ENCODE results near the gene ARHGAP36. TPM values are rescaled to one million over a fixed set of nuclear protein-coding genes. Genes with fewer than 3 reads are reported as not detected.

ARHGAP36 gene
- total RNA-seq, 2 experiments from 2014 or later: not detected

- intact Hi-C loops (cut with DNase I, micrococcal nuclease): no loop called here
- no peak overlapping the region for H3K27ac ChIP-seq (ENCODE audit: low read depth in 1 of 2, low read length in 2 of 2)
- CTCF ChIA-PET: no interaction called here
- POLR2A ChIA-PET: no interaction called here
- no peak overlapping the region for H3K4me3 Mint-ChIP-seq
- ATAC-seq (ENCODE audit: poor library complexity) (no peak), DNase-seq (no peak)
- no peaks in the 10 kb centered on the region for H3K9me3 Mint-ChIP-seq
- no peaks in the 10 kb centered on the region for H3K36me3 Mint-ChIP-seq (ENCODE audit: low read depth)
- H3K9me3 ChIP-seq (ENCODE audit: control insufficient read depth in 1 of 2, insufficient read depth in 1 of 2, low read length in 2 of 2): no peaks in the 10 kb centered on the region
- H3K4me1 Mint-ChIP-seq (ENCODE audit: low read depth): no peaks in the 10 kb centered on the region
- no peak overlapping the region for H3K4me3 ChIP-seq (ENCODE audit: low read length)
- H3K27me3 ChIP-seq (ENCODE audit: control insufficient read depth in 1 of 2, insufficient read depth in 2 of 2, low read length in 2 of 2): peaks cover 0 to 6% of the 10 kb centered on the region in 2 experiments
- H3K4me1 ChIP-seq (ENCODE audit: insufficient read depth, low read length): no peaks in the 10 kb centered on the region
- H3K36me3 ChIP-seq (ENCODE audit: insufficient read depth, low read length): no peaks in the 10 kb centered on the region
- H3K27me3 Mint-ChIP-seq: peaks cover 29% of the 10 kb centered on the region
- no peak overlapping the region for H3K27ac Mint-ChIP-seq
- no peak for TF ChIP-seq CTCF (IDR thresholded peaks at IDR 0.05)
These were observed 11.0 kb upstream of the ARHGAP36 start for GRCh38 chrX:131047180-131047579.

- Mint-ChIP-seq H3K36me3 (ENCODE audit: low read depth) (no peaks in the 10 kb centered on the region), H3K27ac (no peak overlapping the region), H3K4me1 (ENCODE audit: low read depth) (no peaks in the 10 kb centered on the region), H3K4me3 (no peak overlapping the region), H3K27me3 (peaks cover 21% of the 10 kb centered on the region), H3K9me3 (no peaks in the 10 kb centered on the region)
- no peak for ATAC-seq (ENCODE audit: poor library complexity)
- TF ChIP-seq CTCF (IDR thresholded peaks at IDR 0.05): no peak
- no peak for DNase-seq
- ChIA-PET CTCF (no interaction called here), POLR2A (no interaction called here)
- H3K27me3 ChIP-seq (ENCODE audit: control insufficient read depth in 1 of 2, insufficient read depth in 2 of 2, low read length in 2 of 2): peaks cover 8 to 14% of the 10 kb centered on the region in 2 experiments
- intact Hi-C loops (cut with DNase I, micrococcal nuclease): no loop called here
- H3K4me1 ChIP-seq (ENCODE audit: insufficient read depth, low read length): no peaks in the 10 kb centered on the region
- no peak overlapping the region for H3K27ac ChIP-seq (ENCODE audit: low read depth in 1 of 2, low read length in 2 of 2)
- H3K9me3 ChIP-seq (ENCODE audit: control insufficient read depth in 1 of 2, insufficient read depth in 1 of 2, low read length in 2 of 2): peaks cover 0 to 4% of the 10 kb centered on the region in 2 experiments
- H3K36me3 ChIP-seq (ENCODE audit: insufficient read depth, low read length): no peaks in the 10 kb centered on the region
- no peak overlapping the region for H3K4me3 ChIP-seq (ENCODE audit: low read length)
These were observed 5.1 kb upstream of the ARHGAP36 start for GRCh38 chrX:131053076-131053475.

GRCh38 chrX:131054906-131055305, 3.2 kb upstream of the ARHGAP36 start:
- no peak overlapping the region for H3K4me3 ChIP-seq (ENCODE audit: low read length)
- H3K4me1 ChIP-seq (ENCODE audit: insufficient read depth, low read length): no peaks in the 10 kb centered on the region
- ChIA-PET CTCF (no interaction called here), POLR2A (no interaction called here)
- H3K9me3 ChIP-seq (ENCODE audit: control insufficient read depth in 1 of 2, insufficient read depth in 1 of 2, low read length in 2 of 2): peaks cover 0 to 5% of the 10 kb centered on the region in 2 experiments
- intact Hi-C loops (cut with DNase I, micrococcal nuclease): no loop called here
- H3K36me3 ChIP-seq (ENCODE audit: insufficient read depth, low read length): no peaks in the 10 kb centered on the region
- peaks cover 11 to 22% of the 10 kb centered on the region in 2 experiments for H3K27me3 ChIP-seq (ENCODE audit: control insufficient read depth in 1 of 2, insufficient read depth in 2 of 2, low read length in 2 of 2)
- ATAC-seq (ENCODE audit: poor library complexity) (no peak), DNase-seq (no peak)
- TF ChIP-seq CTCF (IDR thresholded peaks at IDR 0.05): no peak
- Mint-ChIP-seq H3K27me3 (peaks cover 23% of the 10 kb centered on the region), H3K4me1 (ENCODE audit: low read depth) (no peaks in the 10 kb centered on the region), H3K4me3 (no peak overlapping the region), H3K36me3 (ENCODE audit: low read depth) (no peaks in the 10 kb centered on the region), H3K27ac (no peak overlapping the region), H3K9me3 (no peaks in the 10 kb centered on the region)
- no peak overlapping the region for H3K27ac ChIP-seq (ENCODE audit: low read depth in 1 of 2, low read length in 2 of 2)
